Trophoblast cell (in vitro differentiated cells and primary cell): Measurements from ENCODE around the gene PGBD5.

Source experiments
- DNase-seq, 2 donors: peaks; one replicate each; pipeline ENCODE4 v3.0.0-alpha.2; 2016
- H2AFZ ChIP-seq: 2 replicates; pipeline ENCODE4 v1.6.1; 2013; ENCODE audit warnings: low read length, moderate library complexity, mild to moderate bottlenecking; ENCODE audit not compliant: insufficient read depth, poor library complexity
- H2AK5ac ChIP-seq: 2 replicates; pipeline ENCODE4 v1.6.1; 2013; ENCODE audit warnings: mild to moderate bottlenecking, low read length
- H2BK120ac ChIP-seq: 2 replicates; pipeline ENCODE4 v1.6.1; 2013; ENCODE audit warnings: low read length, mild to moderate bottlenecking, moderate library complexity; ENCODE audit not compliant: insufficient read depth, poor library complexity
- H2BK12ac ChIP-seq: 2 replicates; pipeline ENCODE4 v1.6.1; 2013; ENCODE audit warnings: mild to moderate bottlenecking, low read length, moderate library complexity
- H2BK5ac ChIP-seq: 2 replicates; pipeline ENCODE4 v1.6.1; 2013; ENCODE audit warnings: low read length, low read depth, moderate library complexity, mild to moderate bottlenecking; ENCODE audit not compliant: poor library complexity
- H3K14ac ChIP-seq: 2 replicates; pipeline ENCODE4 v1.6.1; 2013; ENCODE audit warnings: mild to moderate bottlenecking, low read length
- H3K18ac ChIP-seq: 2 replicates; pipeline ENCODE4 v1.6.1; 2013; ENCODE audit warnings: mild to moderate bottlenecking, low read length
- H3K23ac ChIP-seq: 2 replicates; pipeline ENCODE4 v1.6.1; 2013; ENCODE audit warnings: low read length
- H3K27ac ChIP-seq: 2 replicates; pipeline ENCODE4 v1.5.1; 2013; ENCODE audit warnings: low read depth, mild to moderate bottlenecking, inconsistent platforms, low read length, moderate library complexity
- H3K27me3 ChIP-seq: 2 replicates; pipeline ENCODE4 v1.6.1; 2013; ENCODE audit warnings: inconsistent platforms, mild to moderate bottlenecking, low read length, moderate library complexity; ENCODE audit not compliant: insufficient read depth
- H3K36me3 ChIP-seq, 2 experiments: 1 replicate in 1 of 2; 2 replicates in 1 of 2; pipeline ENCODE4 v1.6.1; 2013; ENCODE audit warnings: low read length in 2 of 2, mild to moderate bottlenecking in 2 of 2, moderate library complexity in 1 of 2; ENCODE audit not compliant: insufficient read depth in 2 of 2, control insufficient read depth in 1 of 2
- H3K4ac ChIP-seq: 2 replicates; pipeline ENCODE4 v1.6.1; 2013; ENCODE audit warnings: low read depth, mild to moderate bottlenecking, low read length, moderate library complexity
- H3K4me1 ChIP-seq, 2 experiments: 1 replicate in 1 of 2; 2 replicates in 1 of 2; pipeline ENCODE4 v1.6.1; 2013; ENCODE audit warnings: low read length in 2 of 2, mild to moderate bottlenecking in 2 of 2, moderate library complexity in 1 of 2; ENCODE audit not compliant: insufficient read depth in 2 of 2, control insufficient read depth in 1 of 2
- H3K4me2 ChIP-seq: 2 replicates; pipeline ENCODE4 v1.6.1; 2013; ENCODE audit warnings: inconsistent platforms, mild to moderate bottlenecking, low read length, moderate library complexity
- H3K4me3 ChIP-seq: 2 replicates; pipeline ENCODE4 v1.5.1; 2013; ENCODE audit warnings: mild to moderate bottlenecking, low read depth, low read length, inconsistent platforms
- H3K79me1 ChIP-seq: one replicate; pipeline ENCODE4 v1.6.1; 2013; ENCODE audit warnings: low read length
- H3K79me2 ChIP-seq: 2 replicates; pipeline ENCODE4 v1.6.1; 2013; ENCODE audit warnings: low read length, mild to moderate bottlenecking; ENCODE audit not compliant: control insufficient read depth, insufficient read depth, poor library complexity
- H3K9ac ChIP-seq: 2 replicates; pipeline ENCODE4 v1.6.1; 2013; ENCODE audit warnings: mild to moderate bottlenecking, low read length
- H3K9me3 ChIP-seq: 2 replicates; pipeline ENCODE4 v1.6.1; 2013; ENCODE audit warnings: low read depth, mild to moderate bottlenecking, control low read depth, inconsistent platforms, low read length; ENCODE audit not compliant: insufficient read depth
- H4K12ac ChIP-seq: 2 replicates; pipeline ENCODE4 v1.6.1; 2013; ENCODE audit warnings: low read depth, mild to moderate bottlenecking, low read length, moderate library complexity
- H4K8ac ChIP-seq: 2 replicates; pipeline ENCODE4 v1.6.1; 2013; ENCODE audit warnings: low read depth, mild to moderate bottlenecking, low read length, moderate library complexity
- H4K91ac ChIP-seq: one replicate; pipeline ENCODE4 v1.6.1; 2013; ENCODE audit warnings: low read depth, mild to moderate bottlenecking, low read length, moderate library complexity
- whole genome bisulfite sequencing: extraction: QIAGEN DNeasy Blood & Tissue Kit; methylation state at CpG from one replicate; pipeline ENCODE4 v1.1.7; 2013; ENCODE audit warnings: missing lambda C conversion rate; ENCODE audit not compliant: insufficient read length, insufficient coverage; ENCODE audit errors: extremely low coverage; 5-methylcytosine and 5-hydroxymethylcytosine counted together

Gene PGBD5

DNA sequence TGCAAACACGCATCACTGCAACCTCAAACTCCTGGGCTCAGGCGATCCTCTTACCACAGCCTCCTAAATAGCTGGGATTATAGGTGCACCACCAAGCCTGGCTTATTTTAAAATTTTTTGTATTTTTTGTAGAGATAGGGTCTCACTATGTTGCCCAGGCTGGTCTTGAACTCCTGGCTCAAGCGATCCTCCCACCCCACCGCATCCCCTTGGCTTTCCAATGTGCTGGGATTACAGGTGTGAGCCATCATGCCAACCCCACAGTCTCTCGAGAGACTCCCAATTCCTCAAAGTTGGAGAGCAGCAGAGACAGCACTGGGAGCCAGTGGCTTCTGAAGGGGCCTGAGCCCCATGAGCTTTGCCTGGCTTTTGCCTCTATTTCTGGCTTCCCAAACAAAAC is 42.7 kb downstream of the PGBD5 start:
- no peak overlapping the region for H3K23ac ChIP-seq
- H3K27ac ChIP-seq: no peak overlapping the region
- no peaks in the 10 kb centered on the region for H3K27me3 ChIP-seq
- H3K4ac ChIP-seq: no peak overlapping the region
- H2BK120ac ChIP-seq: no peak overlapping the region
- no peak overlapping the region for H2BK12ac ChIP-seq
- H3K79me2 ChIP-seq: no peaks in the 10 kb centered on the region
- H4K8ac ChIP-seq: no peak overlapping the region
- H4K12ac ChIP-seq: no peak overlapping the region
- no peak overlapping the region for H3K4me3 ChIP-seq
- H2AK5ac ChIP-seq: no peak overlapping the region
- no peak overlapping the region for H3K9ac ChIP-seq
- DNase-seq: no peak
- no peak overlapping the region for H3K18ac ChIP-seq
- H3K9me3 ChIP-seq: peaks cover 8% of the 10 kb centered on the region
- peaks cover 4 to 10% of the 10 kb centered on the region in 2 experiments for H3K4me1 ChIP-seq
- no peak overlapping the region for H3K14ac ChIP-seq
- no peak overlapping the region for H2BK5ac ChIP-seq
- WGBS: no CpG with 5 or more reads among the region's 5 CpGs
- H3K36me3 ChIP-seq: no peaks in the 10 kb centered on the region
- H4K91ac ChIP-seq: no peak overlapping the region
- H3K79me1 ChIP-seq: no peaks in the 10 kb centered on the region
- H3K4me2 ChIP-seq: no peak overlapping the region
- no peak overlapping the region for H2AFZ ChIP-seq

DNA sequence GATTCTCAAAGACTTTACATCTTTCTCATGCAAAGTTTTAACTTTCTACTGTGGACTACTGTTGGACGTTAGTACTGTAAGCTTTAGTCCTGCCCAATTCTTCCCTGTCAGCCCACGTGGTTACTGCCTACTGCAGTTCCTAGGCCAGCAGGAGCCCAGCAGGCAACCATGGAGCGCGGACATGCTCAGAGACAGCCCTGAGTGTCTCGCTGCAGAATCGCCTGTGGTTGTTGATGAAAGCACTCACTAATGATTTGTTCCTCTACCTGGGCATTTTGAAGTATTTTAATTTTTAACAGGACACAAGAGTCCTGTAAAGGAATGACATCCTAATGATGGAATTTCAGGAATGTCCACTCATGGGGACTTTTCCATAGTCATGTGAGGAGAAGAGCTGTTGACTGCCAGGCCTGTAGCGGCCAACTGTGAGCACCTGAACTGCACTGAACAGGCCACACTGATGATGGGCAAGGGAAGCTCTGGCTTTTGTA is 44.1 kb downstream of the PGBD5 start:
- no peaks in the 10 kb centered on the region for H3K27me3 ChIP-seq
- H4K91ac ChIP-seq: no peak overlapping the region
- H3K4me2 ChIP-seq: no peak overlapping the region
- DNase-seq: peak in 1 of 2 donors; percentile 19
- H3K9me3 ChIP-seq: peaks cover 8% of the 10 kb centered on the region
- H3K36me3 ChIP-seq: no peaks in the 10 kb centered on the region
- no peak overlapping the region for H2BK5ac ChIP-seq
- H2AFZ ChIP-seq: no peak overlapping the region
- H3K9ac ChIP-seq: no peak overlapping the region
- H3K18ac ChIP-seq: no peak overlapping the region
- H3K4ac ChIP-seq: no peak overlapping the region
- H2BK12ac ChIP-seq: no peak overlapping the region
- no CpG with 5 or more reads among the region's 7 CpGs for WGBS
- no peaks in the 10 kb centered on the region for H3K79me2 ChIP-seq
- H3K4me1 ChIP-seq: peaks cover 4 to 10% of the 10 kb centered on the region in 2 experiments
- no peak overlapping the region for H3K27ac ChIP-seq
- H3K79me1 ChIP-seq: no peaks in the 10 kb centered on the region
- H2BK120ac ChIP-seq: no peak overlapping the region
- H3K4me3 ChIP-seq: no peak overlapping the region
- no peak overlapping the region for H4K12ac ChIP-seq
- H3K14ac ChIP-seq: no peak overlapping the region
- H4K8ac ChIP-seq: no peak overlapping the region
- no peak overlapping the region for H3K23ac ChIP-seq
- H2AK5ac ChIP-seq: no peak overlapping the region

DNA sequence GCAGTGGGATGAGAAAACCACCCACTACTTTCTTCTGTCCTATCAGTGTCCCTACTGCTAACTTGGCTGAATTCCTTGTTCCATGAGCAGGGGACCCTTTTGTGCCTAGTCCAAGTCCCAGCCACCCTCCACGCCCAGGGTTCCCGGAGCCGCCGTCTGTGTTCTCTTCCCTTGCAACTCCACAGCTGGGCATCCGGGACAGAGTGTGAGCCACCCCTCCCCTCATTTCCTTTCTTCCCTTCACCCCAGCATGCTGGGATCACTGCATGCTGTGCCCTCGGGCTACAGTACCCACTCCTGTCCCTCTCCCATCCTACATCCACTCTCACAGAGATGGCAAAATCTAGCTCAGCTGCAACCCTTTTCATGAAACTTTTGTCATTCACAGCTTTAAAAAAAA is 44.5 kb downstream of the PGBD5 start:
- no CpG with 5 or more reads among the region's 6 CpGs for WGBS
- Histone ChIP-seq H3K9ac (no peak overlapping the region), H3K79me1 (no peaks in the 10 kb centered on the region), H3K4me1 (peaks cover 4 to 10% of the 10 kb centered on the region in 2 experiments), H3K9me3 (peaks cover 8% of the 10 kb centered on the region), H4K12ac (no peak overlapping the region), H2BK120ac (no peak overlapping the region), H2BK12ac (no peak overlapping the region), H3K14ac (no peak overlapping the region), H4K8ac (no peak overlapping the region), H2AFZ (no peak overlapping the region), H2AK5ac (no peak overlapping the region), H3K4me2 (no peak overlapping the region), H3K4me3 (no peak overlapping the region), H2BK5ac (no peak overlapping the region), H3K4ac (no peak overlapping the region), H4K91ac (no peak overlapping the region), H3K27ac (no peak overlapping the region), H3K79me2 (no peaks in the 10 kb centered on the region), H3K36me3 (no peaks in the 10 kb centered on the region), H3K18ac (no peak overlapping the region), H3K27me3 (no peaks in the 10 kb centered on the region), H3K23ac (no peak overlapping the region)
- DNase-seq: no peak

DNA sequence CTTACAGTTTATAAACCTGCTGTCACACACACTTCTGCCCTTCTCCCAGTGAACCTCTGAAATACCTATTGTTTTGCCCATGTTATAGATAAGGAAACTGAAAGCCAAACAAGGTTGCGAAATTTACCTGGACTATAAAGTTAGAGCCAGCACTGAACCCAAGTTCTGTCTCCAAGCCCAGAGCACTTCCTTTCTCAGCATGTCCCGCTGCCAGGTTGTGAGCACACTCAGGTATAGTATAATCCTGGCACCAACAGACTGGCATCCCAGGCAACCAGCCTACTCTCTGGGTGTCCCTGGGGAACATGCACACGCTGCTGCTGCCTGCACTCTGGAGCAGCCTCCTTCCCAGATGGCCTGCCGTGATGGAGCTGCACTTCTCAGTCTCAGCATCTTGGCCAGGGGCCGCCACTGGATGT is 45.1 kb downstream of the PGBD5 start:
- no CpG with 5 or more reads among the region's 5 CpGs for WGBS
- Histone ChIP-seq H3K4me3 (no peak overlapping the region), H2BK120ac (no peak overlapping the region), H3K14ac (no peak overlapping the region), H2AK5ac (no peak overlapping the region), H3K4me2 (no peak overlapping the region), H3K9ac (peak overlapping the region; percentile 15), H3K9me3 (peaks cover 8% of the 10 kb centered on the region), H2BK5ac (no peak overlapping the region), H3K27ac (no peak overlapping the region), H2BK12ac (no peak overlapping the region), H4K8ac (no peak overlapping the region), H3K23ac (no peak overlapping the region), H3K79me2 (no peaks in the 10 kb centered on the region), H3K4ac (no peak overlapping the region), H3K36me3 (no peaks in the 10 kb centered on the region), H3K18ac (no peak overlapping the region), H2AFZ (no peak overlapping the region), H4K91ac (no peak overlapping the region), H4K12ac (no peak overlapping the region), H3K79me1 (no peaks in the 10 kb centered on the region), H3K27me3 (no peaks in the 10 kb centered on the region), H3K4me1 (peaks cover 4 to 10% of the 10 kb centered on the region in 2 experiments)
- DNase-seq: no peak
